ENCODE results near the gene C16orf86.

GRCh38 chr16:67677712-67678111 lies 11.1 kb downstream of the C16orf86 start:
- TF ChIP-seq GATA3 (IDR thresholded peaks at IDR 0.05; ENCODE audit: low read depth, low read length) (no peak), GATA2 (IDR thresholded peaks at IDR 0.05; ENCODE audit: low read depth, low read length) (no peak)

Data from SH-SY5Y (cell line).